Epithelial cell of proximal tubule (primary cell): ENCODE results near the gene GPS2. TPM values are rescaled to one million over a fixed set of nuclear protein-coding genes. Genes with fewer than 3 reads are reported as not detected.

Experiments used
- DNase-seq: peaks from one replicate; pipeline ENCODE4 v3.0.0-alpha.2; 2011; ENCODE audit warnings: low read depth
- H3K4me3 ChIP-seq: 2 replicates; pipeline ENCODE4 v1.5.1; 2011; ENCODE audit warnings: low read depth, mild to moderate bottlenecking, low read length
- total RNA-seq: library from RNA; depleted of rRNA; stranded (reverse); fragments of >200 nt; gene quantifications from 2 replicates; pipeline ENCODE4 v1.2.3, GENCODE V29; 2015
- TF ChIP-seq, protein P1 (sequence below): conservative IDR thresholded peaks from 2 replicates; pipeline ENCODE4 v1.5.1; 2012; ENCODE audit warnings: low read depth, mild to moderate bottlenecking, low read length

GPS2 gene
- total RNA-seq, 1 donor from 2014 or later: 104 TPM

GRCh38 chr17:7325031-7325528, 9.9 kb upstream of the GPS2 start:
- TF ChIP-seq, protein P1, sequence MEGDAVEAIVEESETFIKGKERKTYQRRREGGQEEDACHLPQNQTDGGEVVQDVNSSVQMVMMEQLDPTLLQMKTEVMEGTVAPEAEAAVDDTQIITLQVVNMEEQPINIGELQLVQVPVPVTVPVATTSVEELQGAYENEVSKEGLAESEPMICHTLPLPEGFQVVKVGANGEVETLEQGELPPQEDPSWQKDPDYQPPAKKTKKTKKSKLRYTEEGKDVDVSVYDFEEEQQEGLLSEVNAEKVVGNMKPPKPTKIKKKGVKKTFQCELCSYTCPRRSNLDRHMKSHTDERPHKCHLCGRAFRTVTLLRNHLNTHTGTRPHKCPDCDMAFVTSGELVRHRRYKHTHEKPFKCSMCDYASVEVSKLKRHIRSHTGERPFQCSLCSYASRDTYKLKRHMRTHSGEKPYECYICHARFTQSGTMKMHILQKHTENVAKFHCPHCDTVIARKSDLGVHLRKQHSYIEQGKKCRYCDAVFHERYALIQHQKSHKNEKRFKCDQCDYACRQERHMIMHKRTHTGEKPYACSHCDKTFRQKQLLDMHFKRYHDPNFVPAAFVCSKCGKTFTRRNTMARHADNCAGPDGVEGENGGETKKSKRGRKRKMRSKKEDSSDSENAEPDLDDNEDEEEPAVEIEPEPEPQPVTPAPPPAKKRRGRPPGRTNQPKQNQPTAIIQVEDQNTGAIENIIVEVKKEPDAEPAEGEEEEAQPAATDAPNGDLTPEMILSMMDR: no peak
- no peak for DNase-seq
- no peak overlapping the region for H3K4me3 ChIP-seq

DNA sequence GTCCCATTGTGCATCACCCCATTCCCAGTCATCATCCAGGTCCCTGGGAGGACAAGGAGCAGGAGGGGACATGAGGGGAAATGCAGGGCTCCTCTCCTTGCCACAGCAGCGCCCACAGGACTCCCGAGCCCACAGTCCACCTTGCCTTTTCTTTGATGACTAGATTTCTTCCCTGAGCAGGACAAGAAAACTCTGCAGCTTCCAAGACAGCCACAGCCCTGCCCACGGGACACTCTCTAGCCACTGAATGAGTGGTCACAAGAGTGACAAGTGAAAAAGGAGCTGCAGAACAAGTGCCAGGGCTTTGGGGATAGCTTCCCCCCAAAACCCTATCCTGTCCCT, 9.2 kb upstream of the GPS2 start:
- H3K4me3 ChIP-seq: no peak overlapping the region
- no peak for DNase-seq
- TF ChIP-seq, protein P1: no peak

- no peak overlapping the region for H3K4me3 ChIP-seq
- no peak for DNase-seq
- TF ChIP-seq, protein P1: peak; percentile 63
Measured at GRCh38 chr17:7323731-7324437, 8.7 kb upstream of the GPS2 start.

DNA sequence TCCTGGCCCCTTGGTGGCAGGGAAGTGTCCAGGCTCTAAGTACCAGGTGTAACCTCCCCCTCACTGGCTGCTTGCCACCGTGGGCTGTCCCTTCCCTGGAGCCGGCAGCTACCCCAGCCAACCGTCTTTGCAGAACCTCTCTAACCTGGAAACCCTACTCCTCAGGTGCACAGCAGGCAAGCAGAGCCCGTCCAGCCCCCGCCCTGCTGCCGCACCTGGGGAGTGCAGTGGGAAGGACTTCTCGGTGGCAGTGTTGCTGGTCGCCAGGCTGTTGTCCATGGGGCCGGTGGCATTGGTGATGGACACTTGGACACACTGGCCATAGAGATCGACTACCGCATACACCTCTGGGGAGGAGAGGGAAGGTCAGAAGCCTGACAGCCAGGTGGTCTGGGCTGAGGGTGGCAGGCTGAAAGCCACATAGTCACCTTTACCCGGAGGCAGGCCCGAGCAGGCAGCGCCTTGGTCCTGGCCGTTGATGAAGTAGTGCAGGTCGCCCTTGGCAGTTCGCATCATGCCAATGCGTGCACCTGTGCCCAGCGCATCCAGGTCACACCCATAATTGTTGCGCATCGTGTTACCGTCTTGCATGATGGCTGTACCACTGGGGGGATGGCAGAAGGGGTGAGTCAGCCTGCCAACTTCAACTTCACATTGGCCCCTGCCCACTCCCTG, 7.5 kb upstream of the GPS2 start:
- H3K4me3 ChIP-seq: no peak overlapping the region
- TF ChIP-seq, protein P1: no peak
- no peak for DNase-seq

GRCh38 chr17:7321466-7321865, 6.3 kb upstream of the GPS2 start:
- TF ChIP-seq, protein P1: no peak
- DNase-seq: no peak
- no peak overlapping the region for H3K4me3 ChIP-seq

DNA sequence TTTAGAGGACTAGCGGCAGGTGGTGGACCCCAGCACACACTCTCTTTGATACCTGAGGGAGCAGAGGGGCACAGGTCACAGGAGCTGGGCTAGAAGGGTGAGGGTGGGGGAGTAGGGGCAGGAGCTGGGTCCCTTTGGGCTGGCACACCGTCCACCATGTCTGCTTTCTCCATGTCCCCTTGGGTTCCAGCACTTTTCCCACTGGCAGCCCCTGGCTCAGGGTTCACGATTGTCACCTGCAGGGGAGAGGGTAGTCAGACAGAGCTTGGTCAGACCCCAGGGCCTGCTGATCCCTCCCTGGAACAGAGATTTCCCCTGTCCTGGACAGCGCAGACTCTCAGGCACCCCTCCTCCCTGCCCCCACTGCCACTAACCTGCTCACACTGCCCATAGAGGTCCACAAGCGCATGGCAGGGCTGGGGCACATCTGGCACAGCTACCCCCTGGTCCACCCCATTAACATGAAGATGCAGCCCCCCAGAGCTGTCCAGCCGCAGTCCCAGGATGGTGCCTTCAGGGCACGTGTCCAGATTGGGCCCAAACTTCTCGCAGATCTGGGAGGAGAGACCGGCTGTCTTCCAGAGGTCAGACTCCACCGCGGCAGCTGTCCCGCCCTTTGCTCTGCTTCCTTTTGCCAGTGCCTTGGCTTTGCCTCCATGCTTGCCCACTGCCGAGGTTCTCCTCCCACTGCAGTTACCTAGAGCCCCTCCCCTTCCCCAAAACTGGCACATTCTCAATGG, 3.1 kb upstream of the GPS2 start:
- TF ChIP-seq, protein P1: no peak
- H3K4me3 ChIP-seq: no peak overlapping the region
- no peak for DNase-seq
